ENCODE measurements around the gene ADAMTS16. TPM values are rescaled to one million over a fixed set of nuclear protein-coding genes. Genes with fewer than 3 reads are reported as not detected.

ADAMTS16 gene
- total RNA-seq, 1 donor from 2014 or later: not detected

DNA sequence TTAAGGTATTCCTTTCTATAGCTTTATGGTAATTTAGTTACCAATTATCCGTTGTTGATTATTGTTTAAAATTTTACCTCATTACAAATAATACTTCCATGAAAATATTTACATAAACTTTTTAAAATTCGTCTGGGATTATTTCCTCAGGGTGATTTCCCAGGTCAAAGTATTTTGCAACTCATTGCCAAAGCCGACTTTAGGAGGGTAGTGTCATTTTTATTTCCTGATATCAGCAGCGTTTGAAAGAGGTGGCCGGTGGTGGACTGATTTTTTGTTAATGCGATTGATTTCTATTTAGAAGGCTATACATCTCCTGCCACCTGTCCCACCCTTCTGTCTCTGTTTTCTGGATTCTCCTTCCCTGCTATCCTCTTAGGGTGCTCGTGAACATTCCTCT is 4.3 kb downstream of the ADAMTS16 start:
- intact Hi-C loops (cut with micrococcal nuclease): no loop called here

DNA sequence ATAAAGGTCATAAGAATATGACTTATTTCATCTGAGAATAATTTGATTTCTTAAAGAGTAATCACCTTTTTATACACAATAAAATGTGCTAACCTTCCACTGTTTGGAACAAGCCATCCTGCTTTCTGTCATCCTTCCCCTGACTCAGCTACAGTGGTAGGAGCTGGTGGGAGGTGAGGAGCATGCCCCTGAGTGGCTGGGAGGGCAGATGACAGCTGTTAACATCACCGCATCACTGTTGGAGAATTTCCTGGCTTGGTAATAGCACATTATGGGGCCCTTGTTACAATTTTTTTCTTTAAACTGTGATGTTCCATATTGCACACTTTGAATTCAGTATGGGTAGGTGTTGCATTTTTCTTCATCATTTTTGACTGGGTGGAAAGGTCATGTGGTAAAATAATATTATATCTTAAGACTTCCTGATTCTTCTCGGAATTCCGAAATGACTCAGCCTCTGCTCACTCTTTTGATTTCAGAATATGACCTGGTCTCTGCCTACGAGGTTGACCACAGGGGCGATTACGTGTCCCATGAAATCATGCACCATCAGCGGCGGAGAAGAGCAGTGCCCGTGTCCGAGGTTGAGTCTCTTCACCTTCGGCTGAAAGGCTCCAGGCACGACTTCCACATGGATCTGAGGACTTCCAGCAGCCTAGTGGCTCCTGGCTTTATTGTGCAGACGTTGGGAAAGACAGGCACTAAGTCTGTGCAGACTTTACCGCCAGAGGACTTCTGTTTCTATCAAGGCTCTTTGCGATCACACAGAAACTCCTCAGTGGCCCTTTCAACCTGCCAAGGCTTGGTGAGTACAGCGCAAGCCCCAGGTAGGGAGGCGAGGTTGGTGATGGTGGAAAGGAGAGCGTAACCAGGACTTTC is 5.8 kb downstream of the ADAMTS16 start:
- intact Hi-C loops (cut with micrococcal nuclease): no loop called here

DNA sequence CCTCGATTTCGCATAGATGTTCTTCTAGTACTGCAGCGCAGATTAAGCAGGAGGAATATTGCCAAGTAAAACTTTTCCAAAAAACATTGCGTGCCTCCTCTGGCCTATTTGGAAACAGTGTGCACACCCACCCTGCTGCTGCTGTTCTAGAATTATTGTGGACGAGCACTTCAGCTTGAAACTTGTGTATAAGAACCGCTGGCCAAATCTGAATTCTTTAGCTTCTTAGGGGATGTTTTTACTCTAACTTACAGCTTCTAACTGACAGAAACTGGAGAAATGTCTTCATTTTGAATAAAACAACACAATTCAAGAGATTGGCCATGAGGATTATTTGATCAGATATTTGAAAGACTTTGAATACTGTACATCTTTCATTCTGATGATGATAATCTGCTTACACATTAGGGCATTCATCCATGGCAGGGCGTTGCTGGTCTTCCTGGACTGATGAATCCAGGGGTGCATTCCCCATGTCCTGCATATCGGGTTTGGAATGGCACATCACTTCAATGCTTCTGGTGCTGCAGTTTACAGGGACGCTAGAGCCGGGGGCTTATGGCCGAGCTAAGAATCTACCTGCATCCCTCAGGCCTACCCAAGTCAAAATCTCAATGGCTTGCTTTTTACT is 6.5 kb downstream of the ADAMTS16 start:
- intact Hi-C loops (cut with micrococcal nuclease): no loop called here

DNA sequence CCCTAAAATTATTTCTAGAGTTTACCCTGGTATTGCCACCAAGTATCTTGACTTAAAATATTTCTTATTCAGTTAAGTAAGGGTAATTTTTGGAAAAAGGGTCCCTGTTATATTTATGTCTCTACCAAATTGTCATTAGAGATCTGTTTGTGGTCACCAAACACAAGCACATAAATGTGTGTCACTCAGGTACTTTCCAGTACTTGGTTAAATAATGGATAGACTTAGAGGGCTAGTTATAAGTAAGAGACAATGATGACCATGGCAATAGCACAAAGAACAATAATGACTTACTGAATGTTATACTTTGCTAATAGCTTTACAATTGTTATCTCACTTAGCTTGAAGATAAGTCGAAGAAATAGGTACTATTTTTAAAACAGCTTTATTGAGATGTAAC is 9.0 kb downstream of the ADAMTS16 start:
- intact Hi-C loops (cut with micrococcal nuclease): no loop called here

DNA sequence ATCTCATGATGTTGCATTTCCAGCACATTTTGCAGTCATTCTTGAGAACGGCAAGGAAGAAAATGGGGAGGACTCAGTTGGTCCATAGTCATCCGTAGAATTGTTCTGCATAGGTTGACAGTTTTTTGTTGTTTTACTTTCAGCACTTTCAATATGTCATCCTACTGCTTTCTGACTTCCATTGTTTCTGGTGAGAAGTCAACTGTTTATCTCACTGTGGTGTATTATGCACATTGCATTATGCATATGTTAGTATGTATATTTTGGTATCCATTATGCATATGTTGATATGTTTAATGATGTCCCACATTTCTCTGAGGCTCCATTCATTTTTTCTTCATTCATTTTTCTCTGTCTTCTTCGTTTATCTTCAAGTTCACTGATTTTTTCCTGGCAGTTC is 10.5 kb downstream of the ADAMTS16 start:
- intact Hi-C loops (cut with micrococcal nuclease): no loop called here

DNA sequence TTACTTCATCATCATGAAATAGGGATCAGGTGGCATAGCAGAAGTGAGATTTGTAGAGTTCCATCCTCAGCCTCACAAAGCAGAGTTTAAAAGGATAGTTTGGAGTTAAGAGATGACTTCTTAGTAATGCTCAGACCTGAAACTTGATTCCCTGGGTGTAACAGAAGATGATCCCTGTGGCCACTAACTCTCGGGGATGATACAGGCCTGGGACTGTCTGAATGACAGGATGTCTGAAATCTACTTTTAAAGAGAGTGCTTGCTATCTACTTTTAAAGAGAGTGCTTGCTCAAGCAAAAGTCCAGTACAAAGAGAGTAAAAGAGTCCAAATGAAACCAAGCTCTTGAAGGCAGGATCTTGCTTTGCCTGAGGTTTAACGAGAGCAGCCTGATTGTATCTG is 14.6 kb downstream of the ADAMTS16 start:
- intact Hi-C loops (cut with micrococcal nuclease): no loop called here

DNA sequence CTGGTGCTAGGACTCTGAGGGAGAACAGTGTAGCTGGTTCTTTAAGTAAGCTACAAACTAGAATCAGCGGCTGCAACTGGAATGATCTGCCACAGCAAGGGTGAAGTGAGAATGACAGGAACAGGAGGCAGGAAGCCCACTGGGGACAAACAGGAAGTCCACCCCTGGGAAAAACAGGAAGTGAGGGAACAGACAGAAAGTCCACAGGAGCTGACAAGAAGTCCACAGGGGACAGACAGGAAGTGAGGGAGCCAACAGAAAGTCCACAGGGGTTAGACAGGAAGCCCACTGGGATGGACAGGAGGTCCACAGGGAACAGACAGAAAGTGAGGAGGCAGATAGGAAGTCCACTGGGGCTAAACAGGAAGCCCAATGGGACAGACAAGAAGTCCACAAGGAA is 15.5 kb downstream of the ADAMTS16 start:
- intact Hi-C loops (cut with micrococcal nuclease): no loop called here

DNA sequence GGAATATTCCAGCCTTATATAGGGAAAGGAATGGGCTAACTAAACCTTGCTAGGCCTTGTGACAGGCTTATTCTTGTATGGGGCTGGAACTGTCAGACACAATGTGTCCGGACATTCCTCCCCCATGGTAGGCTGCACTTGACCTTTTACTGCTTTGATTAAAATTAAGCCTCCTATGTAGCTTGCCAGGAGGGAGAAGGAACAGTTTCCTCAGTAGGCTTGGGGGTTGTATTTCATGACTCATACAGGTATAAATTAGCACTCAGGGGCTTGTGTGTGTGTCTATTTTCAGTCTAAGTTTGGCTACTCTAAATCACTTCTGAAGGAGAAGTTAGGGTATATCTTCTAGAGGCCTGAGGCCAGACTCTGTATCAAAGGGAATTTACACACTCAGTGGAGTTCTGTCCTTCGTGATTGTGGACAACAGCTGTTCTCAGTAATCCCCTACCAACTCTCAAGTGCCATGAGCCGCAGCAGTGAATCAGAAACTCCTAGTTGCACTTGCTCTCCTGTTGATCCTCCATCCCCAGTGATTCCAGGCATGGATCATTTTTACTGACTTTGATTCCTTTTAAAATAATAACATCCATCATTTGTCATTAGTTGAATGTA is 16.4 kb downstream of the ADAMTS16 start:
- intact Hi-C loops (cut with micrococcal nuclease): no loop called here

DNA sequence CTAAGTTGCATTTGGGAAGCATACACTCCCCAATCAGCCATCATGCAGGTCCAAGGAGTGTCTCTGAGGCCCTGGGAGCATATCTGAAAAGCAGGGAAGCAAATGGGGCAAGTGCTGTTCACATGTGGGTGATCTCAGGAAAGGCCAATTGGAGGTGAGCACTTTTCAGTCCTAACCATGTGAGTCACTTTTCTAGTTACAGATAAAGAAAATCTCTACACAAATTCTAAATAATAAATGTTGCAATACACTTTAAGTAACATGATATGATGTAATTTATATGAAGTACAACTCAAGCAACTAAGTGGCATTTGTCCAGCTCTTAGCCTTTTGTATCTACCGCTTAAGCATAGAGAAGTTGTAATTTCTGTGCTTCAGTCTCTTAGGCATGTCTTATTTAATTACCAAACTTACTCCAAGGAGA is 18.4 kb downstream of the ADAMTS16 start:
- intact Hi-C loops (cut with micrococcal nuclease): no loop called here

DNA sequence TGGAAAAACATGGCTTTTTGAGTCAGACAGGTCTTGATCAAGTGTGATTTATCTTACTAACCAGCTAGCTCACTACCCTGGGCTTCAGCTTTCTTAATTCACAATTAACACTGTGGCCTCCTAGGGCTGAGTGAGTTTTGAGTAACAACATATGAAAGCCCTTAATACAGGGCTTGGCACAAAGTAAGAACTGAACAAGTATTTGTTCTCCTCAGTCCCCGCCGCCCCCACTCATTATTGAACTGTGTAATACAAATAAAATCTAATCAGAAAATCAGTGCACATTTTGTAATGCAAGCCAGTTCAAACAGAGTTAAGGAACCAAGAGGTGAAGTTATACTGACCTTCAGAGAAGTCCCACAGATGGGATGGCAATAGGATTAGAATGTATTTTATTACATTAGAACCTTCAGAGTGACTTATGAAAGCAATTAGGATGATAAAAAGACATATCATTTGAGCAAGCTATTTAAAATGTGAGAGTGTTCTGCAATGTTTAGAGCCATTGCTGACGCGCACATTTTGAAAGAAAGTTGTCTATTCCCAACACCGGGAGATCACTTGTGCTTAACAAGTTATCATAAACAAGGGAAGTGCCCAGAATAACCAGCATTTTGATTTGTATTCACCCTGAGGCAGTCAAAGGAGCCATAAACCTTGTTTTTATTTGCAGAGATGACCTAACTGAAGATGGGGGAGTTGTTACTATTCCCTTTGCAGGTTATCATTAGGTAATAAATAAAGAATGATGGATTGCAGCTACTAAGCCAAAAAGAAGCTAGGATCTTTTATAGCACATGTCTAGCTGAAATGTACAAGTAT is 19.4 kb downstream of the ADAMTS16 start:
- intact Hi-C loops (cut with micrococcal nuclease): no loop called here

DNA sequence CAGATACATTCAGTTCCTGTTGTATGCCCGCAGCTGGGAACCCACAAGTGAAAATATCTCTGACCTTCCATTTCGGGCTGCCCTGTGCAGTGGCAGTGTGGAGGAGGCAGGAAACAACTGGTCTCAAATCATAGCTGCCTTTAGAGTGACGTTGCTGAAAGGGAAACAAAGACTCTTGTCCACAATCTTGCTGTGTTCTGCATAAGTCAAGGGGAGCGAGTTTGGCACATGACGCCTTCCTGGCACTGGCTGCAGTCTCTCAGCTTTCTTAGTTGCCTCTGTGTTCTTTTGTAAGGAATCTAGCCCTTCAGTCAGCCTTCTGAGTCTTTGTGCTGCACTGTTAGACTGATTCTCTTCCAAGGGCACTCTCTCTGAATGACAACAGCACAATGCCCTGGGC is 24.0 kb downstream of the ADAMTS16 start:
- intact Hi-C loops (cut with micrococcal nuclease): no loop called here

DNA sequence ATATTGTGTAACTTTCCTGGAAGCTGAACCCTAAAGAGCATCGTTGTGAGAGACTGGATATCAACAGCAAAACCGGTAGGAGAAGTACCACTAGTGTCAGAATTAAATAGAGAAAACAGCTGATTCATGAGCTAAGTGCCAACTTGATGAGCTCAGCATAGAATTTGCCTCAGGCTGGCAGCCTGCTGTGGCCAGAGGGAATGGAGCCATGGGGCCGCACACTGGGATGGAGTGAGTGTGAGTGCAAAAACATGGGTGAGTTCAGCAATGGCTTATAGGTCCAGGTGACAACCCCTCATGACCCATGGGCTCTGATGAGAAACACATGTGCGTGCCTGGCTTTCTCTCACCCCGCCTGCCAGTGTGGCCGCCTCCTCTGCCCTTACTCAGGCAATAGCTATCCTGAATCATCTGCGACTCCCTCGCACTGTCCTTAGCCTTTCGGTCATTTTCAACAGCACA is 25.4 kb downstream of the ADAMTS16 start:
- intact Hi-C loops (cut with micrococcal nuclease): no loop called here

DNA sequence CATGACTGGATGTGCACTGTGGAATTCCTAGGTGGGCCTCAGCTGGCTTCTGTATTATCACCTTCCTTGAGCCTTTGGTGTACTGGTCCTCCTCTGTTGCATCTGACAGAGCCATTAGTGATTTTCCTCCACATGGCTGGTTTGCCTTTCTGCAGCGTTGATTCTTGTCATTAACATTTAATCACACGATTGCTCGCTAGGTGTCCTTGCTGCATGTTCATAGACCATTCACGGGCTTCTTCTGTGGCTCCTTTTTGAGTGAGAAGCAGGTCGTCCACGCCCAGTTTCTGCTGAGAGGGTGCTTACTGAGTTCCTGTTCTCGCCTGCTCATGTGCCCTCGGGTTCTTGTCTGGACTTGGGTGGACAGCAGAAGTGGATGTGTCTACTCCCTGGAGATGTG is 29.3 kb downstream of the ADAMTS16 start:
- intact Hi-C loops (cut with micrococcal nuclease): no loop called here

DNA sequence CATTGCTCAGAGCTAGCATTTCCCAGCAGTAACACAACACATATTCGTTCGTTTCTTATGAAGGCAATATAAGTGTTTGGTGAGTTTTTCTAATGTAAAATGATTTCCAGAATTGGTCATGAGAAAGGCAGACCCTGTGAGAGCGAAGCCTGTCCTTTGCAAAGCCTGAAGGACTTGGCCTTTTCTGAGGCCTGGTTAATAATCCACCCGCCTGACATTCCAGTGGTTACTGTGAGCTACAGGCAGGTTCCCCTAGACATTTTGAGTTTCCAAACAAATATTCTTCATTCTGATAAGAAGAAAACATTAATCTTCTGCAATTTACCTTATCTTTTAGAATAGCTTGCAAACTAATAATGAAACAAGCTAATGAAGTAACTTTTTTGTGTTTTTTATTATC is 38.0 kb downstream of the ADAMTS16 start:
- intact Hi-C loops (cut with micrococcal nuclease): no loop called here

DNA sequence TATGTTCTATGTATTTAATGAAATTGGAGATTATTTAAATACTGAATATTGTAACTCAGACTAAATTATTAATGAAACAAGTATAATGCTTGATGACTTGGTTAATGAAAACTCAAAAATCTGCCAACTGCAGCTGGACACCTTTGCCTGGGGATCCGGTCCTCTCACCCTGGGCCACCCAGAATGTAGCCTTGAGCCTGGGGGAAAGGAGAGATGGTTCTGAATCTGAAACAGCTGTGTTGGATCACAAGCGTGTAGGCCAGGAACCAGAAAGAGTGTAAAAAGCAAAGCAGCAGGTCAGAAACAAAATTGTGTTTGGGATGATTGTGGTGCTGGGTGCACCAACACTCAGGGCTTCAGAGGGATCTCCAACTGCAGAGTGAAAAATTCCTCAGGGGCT is 38.5 kb downstream of the ADAMTS16 start:
- intact Hi-C loops (cut with micrococcal nuclease): no loop called here

DNA sequence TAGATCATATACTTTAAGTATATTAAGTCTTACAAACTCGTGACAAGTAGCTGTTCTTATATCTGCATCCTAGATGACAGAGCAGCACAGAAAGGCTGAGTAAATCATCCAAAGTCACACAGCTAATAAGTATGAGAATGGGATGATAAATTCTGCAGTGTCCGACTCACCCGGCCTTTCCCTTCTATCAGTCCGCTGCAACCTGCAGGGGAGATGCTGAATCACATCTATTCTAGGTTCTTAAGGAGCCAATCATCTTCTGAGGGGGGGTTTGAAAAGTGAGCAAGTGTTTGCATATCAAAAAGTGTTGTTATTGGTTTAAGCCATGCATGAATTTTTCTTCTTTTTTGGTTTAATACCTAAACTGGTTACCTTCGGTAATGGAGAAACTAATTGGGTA is 38.9 kb downstream of the ADAMTS16 start:
- intact Hi-C loops (cut with micrococcal nuclease): no loop called here

DNA sequence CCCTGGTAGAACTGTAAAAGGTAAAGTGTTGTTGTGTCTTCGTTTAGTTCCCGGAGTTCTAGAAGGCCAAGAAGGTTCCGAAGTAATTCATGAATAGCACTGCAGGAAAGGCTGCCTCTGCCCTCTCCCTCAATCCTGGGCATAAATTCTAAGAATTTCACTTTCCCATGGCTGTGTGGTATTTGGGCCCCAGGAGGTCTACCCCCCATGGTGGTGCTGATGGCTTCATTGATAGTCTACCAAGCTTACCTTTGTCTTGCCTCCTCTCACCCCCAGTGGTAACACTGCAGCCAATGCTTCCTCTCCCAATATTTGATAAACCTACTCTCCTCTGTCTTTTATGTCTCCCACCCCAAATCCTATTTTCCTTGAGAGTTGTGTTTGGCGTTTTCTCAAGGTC is 39.5 kb downstream of the ADAMTS16 start:
- intact Hi-C loops (cut with micrococcal nuclease): no loop called here

DNA sequence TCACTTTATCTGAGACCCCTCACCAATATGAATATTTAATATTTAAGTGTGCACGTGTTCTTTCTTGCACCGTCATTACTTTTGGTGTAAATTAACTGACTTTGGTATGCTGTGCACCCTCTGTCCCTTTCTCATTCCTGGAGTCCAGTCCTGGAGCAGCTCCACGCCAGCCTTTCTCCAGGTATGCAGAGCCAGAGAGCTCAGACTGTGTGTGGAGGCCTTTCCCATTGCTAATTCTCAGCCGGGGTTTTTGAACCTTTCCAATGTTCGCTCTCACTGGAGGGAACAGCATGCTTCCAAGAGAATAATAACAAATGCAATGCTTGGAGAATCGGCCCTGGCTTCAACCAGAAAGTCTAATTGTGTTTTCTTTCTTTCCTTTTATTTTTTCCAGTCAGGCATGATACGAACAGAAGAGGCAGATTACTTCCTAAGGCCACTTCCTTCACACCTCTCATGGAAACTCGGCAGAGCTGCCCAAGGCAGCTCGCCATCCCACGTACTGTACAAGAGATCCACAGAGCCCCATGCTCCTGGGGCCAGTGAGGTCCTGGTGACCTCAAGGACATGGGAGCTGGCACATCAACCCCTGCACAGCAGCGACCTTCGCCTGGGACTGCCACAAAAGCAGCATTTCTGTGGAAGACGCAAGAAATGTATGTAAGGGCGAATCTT is 41.7 kb downstream of the ADAMTS16 start:
- intact Hi-C loops (cut with micrococcal nuclease): no loop called here

DNA sequence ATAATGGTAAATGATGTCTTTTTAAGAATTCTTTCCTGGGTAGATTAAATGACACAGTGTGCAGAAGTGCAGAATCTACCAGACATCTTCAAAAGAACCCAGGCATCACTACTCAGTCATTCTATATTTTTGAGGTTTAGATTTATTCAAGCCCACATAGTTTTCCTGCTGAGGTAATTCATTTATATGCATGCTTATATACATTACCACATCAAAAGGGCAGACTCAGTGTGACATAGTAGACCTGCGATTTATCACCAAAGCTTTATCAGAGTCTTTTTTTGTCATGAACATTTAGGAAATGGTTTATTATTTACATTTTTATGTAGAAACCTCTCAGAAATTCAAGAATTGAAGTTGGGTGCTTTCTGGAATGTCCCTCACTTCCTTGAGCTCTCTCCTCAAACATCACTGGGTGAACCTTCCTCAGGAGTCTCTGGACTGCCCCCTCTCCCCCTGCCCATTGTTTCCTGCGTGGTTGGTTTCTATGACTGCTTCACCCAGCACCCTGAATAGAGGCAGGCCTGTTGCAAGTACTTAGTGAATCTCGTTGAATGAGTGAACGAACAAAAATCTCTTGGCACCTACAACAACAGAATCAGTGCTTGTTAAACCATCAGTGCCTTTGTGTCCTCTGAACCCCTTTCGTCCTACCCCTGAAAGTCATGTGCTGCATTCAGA is 42.5 kb downstream of the ADAMTS16 start:
- intact Hi-C loops (cut with micrococcal nuclease): no loop called here

DNA sequence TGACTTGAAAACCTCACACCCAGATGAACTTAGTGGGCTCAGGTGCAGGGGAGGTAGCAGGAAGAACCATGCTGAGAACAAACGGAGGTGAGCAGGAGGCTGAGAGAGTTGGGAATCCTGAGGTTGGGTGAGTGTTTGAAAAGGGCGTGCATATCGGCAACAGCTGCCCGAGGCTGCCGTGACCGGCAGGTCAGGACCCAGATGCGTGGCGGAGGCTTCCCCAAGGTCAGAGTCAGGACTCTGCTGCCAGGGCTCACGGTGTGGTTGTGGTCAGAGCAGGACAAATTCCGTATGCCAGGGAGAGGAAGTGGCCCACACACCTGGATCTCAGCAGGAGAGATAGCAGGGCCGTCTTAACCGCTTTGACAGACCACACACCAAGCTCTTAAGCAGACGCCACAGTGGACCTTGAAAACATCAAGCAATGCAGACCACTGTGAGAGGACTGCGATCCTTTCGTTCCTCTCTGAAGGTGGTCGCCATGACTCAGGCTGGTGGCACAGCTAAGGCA is 43.1 kb downstream of the ADAMTS16 start:
- intact Hi-C loops (cut with micrococcal nuclease): no loop called here

Measured in T-helper 2 cell treated with Interferon-gamma antibody and Interleukin-4, amounts not matched to agents 100 ng/mL and 5 ng/mL, for 36 hours (primary cell).